HG03575 (cell line): Measurements from ENCODE around the gene NLRP7.
"Not testable (repeated sequence)": the region's sequence is repeated elsewhere in the genome, so short reads cannot be mapped to it uniquely, and the experiment has no call there.

Experiments
- ATAC-seq: cut with Tn5 transposase; IDR thresholded peaks from one replicate; pipeline ENCODE4 v1.9.1; 2021; ENCODE audit not compliant: unreplicated experiment, insufficient number of reproducible peaks, low FRiP score; ENCODE audit errors: extremely low read depth

The NLRP7 gene

DNA sequence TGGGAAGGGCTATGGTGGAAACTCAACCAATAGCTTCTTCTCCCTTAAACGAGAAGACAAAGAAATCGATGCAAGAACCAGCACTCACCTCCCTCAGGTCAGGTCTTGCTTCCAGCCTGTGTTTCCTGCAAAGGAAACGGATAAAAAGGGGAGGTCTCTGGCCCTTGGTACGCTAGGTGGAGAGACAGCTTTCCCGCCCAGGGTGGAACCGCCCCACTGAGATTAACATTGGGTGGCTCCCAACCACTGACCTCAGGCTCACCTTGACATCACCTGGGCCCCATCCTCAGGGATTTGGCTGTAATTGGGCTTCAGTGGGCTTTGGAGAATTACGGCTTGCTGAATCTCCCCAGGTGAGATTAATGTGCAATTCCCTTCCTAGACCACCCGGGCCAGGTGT is at the start of gene NLRP7:
Gene NLRP7 (minus strand): TSS at position 150 of the 400 bp plus-strand sequence.
- no peak for ATAC-seq

DNA sequence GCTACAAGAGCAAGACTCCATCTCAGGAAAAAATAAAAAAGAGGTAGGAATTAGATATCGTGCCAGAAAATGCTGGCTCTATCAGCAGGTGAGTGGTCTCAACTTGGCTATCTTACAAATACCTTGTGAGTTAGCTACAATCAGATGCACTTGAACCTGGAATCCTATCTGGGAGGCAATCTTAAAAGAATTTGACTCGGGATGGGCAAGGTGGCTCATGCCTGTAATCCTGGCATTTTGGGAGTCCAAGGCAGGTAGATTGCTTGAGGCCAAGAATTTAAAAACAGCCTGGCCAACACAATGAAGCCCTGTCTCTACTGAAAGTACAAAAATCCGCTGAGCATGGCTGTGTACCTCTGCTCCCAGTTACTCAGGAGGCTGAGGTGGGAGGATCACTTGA is 48.2 kb upstream of the NLRP7 start:
- no peak for ATAC-seq

DNA sequence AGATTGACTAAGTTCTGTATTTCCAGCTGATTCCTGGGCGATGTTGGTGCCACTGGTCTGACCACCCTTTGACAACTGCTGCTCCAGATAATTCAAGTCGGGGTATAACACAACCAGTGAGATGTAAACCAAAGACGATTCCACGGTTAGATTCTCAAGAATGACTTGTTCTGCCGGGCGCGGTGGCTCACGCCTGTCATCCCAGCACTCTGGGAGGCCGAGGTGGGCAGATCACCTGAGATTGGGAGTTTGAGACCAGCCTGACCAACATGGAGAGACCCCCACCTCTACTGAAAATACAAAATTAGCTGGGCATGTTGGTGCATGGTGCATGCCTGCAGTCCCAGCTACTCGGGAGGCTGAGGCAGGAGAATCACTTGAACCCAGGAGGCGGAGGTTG is 42.2 kb upstream of the NLRP7 start:
- not testable (repeated sequence) for ATAC-seq

DNA sequence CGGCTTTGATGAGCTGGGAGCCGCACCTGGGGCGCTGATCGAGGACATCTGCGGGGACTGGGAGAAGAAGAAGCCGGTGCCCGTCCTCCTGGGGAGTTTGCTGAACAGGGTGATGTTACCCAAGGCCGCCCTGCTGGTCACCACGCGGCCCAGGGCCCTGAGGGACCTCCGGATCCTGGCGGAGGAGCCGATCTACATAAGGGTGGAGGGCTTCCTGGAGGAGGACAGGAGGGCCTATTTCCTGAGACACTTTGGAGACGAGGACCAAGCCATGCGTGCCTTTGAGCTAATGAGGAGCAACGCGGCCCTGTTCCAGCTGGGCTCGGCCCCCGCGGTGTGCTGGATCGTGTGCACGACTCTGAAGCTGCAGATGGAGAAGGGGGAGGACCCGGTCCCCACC is 35.2 kb upstream of the NLRP7 start:
- ATAC-seq = not testable (repeated sequence)

DNA sequence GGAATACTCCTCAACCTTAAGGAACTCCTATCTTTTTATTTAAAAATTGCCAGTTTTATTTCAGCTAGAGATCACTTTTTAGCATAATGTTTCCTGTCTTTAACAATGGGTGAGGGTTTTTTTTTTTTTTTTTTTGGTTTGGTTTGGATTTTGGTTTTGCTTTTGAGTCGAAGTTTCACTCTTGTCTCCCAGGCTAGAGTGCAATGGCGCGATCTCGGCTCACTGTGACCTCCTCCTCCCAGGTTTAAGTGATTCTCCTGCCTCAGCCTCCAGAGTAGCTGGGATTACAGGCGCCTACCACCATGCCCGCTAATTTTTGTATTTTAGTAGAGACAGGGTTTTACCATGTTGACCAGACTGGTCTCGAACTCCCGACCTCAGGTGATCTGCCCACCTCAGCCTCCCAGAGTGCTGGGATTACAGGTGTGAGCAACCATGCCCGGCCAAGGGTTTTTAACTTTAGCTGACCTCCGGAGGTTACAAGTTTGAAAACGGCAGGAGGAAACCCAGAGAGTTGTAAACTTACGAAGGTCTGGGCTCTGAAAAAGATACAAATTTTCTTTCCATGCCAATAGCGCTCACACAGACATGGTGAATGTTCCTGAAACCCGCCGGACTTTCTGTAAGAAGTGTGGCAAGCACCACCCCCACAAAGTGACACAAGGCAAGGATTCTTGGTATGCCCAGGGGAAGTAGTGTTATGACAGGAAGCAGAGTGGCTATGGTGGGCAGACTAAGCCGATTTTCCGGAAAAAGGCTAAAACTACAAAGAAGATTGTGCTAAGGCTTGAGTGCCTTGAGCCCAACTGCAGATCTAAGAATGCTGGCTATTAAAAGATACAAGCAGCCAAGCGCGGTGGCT is 26.1 kb upstream of the NLRP7 start:
- not testable (repeated sequence) for ATAC-seq

DNA sequence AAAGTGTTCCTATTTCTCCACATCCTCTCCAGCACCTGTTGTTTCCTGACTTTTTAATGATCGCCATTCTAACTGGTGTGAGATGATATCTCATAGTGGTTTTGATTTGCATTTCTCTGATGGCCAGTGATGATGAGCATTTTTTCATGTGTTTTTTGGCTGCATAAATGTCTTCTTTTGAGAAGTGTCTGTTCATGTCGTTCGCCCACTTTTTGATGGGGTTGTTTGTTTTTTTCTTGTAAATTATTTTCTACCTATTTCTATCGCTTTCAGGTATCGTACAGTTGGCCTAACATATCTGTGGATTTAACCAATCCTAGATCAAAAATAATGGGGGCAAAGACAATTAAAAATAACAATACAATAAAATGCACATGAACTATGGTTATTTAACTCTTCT is 24.1 kb upstream of the NLRP7 start:
- not testable (repeated sequence) for ATAC-seq

DNA sequence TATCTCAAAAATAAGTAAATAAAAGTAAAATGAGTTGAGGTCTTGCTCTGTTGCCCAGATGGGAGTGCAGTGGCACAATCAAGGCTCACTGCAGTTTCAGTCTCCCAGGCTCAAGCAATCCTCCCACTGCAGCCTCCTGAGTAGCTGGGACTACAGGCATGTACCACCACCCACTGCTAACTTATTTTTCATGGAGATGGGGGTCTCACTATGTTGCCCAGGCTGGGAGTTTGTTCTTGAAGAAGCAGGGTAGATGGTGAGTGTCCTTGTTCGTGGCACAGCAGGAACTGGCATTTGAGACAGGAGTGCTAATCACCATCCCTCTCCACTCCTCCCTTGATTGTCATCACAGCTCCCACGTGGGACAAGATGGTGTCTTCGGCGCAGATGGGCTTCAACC is 22.3 kb upstream of the NLRP7 start:
- no peak for ATAC-seq

DNA sequence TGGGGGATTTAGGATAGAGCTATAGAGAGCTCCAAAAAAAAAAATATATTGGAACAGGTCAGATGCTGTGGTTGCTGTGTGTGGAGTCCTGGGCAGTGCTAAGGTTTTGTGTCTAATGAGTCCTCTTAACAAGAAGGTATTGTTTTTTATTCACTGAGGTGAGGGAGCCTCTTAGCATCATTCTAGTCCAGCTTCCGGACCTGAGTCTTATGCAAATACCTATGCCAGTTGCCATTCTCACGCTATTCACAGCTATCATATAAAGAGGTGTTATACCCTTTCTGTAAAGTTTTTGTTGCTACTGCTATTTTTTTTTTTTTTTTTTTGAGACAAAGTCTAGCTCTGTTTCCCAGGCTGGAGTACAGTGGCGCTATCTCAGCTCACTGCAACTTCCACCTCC is 20.3 kb upstream of the NLRP7 start:
- ATAC-seq = no peak

DNA sequence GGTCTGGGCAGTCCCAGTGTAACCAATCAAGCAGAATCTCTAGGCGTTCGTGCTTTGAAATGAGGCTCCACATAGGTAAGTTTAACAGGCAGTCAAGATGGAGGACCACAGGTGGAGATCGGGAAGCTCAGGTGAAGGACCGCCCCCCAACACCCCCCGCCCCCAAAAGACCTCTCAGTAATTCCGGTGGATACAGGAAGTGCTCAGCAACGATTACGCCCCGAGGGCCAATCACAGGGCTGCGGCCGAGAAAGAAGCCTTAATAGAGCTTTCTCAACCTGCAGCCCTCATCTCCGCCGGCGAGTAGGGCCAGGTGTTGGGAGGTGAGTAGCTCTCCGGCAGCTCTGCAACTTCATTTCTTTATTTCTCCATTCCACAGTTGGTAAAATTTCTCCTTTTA is 17.7 kb upstream of the NLRP7 start:
- not testable (repeated sequence) for ATAC-seq

DNA sequence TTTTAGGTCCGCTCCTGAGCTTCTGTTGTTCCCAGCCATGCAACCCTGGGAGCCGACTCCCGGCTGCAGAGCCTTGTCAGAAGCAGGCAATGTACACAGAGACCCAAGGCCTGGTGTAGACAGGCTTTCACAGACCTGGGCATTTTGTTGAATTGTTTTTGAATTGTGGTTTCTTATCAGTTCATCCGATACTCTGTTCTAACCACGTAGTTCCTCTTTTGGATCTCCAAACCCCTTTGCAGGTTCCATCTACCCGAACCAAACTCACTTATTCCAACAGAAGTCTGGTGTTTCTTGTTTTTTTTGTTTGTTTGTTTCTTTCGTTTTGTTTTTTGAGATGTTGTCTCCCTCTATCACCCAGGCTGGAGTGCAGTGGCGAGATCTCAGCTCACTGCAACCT is 12.5 kb upstream of the NLRP7 start:
- ATAC-seq = no peak

DNA sequence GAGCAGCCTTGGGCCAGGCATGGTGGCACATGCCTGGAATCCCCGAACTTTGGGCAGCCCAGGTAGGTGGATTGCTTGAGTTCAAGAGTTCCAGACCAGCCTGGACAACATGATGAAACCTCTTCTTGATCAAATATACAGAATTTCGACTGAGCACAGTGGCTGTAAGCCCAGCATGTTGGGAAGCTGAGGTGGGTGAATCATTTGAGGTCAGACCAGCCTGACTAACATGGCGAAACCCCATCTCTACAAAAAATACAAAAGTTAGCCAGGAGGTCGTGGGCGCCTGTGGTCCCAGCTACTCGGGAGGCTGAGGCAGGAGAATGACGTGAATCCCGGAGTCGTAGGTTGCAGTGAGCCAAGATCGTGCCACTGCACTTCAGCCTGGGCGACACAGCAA is 8.0 kb upstream of the NLRP7 start:
- no peak for ATAC-seq

DNA sequence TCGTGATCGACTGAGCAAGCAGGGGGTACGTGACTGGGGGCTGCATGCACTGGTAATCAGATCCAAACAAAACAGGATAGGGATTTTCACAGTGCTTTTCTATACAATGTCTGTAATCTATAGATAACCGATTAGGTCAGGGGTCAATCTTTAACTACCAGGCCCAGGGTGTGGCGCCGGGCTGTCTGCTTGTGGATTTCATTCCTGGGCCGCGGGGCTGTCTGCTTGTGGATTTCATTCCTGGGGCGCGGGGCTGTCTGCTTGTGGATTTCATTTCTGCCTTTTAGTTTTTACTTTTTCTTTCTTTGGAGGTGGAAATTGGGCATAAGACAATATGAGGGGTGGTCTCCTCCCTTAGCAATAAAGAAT is 6.0 kb upstream of the NLRP7 start:
- not testable (repeated sequence) for ATAC-seq

DNA sequence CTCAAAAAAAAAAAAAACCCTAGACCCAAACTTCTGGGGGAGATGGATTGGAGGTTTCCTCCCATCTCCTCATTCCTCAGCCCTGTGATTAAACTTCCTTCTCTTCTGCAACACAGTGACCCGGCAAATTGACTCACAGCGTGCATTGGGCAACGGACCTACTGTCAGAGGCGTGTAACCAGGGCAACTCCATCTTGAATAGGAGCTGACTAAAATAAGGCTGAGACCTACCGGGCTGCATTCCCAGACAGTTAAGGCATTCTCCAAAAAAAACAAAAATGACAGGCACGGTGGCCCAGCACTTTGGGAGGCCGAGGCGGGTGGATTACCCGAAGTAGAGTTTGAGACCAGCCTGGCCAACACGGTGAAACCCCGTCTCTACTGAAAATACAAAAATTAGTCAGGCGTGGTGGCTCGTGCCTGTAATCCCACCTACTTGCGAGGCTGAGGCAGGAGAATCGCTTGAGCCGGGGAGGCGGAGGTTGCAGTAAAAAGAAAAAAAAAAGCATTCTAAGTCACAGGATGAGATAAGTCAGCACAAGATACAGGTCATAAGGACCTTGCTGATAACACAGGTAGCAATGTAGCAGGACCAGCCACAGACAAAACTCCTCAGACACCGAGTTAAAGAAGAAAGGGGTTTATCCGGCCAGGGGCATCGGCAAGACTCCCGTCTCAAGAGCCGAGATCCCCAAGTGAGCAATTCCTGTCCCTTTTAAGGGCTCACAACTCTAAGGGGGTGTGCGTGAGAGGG is 5.4 kb upstream of the NLRP7 start:
- no peak for ATAC-seq

DNA sequence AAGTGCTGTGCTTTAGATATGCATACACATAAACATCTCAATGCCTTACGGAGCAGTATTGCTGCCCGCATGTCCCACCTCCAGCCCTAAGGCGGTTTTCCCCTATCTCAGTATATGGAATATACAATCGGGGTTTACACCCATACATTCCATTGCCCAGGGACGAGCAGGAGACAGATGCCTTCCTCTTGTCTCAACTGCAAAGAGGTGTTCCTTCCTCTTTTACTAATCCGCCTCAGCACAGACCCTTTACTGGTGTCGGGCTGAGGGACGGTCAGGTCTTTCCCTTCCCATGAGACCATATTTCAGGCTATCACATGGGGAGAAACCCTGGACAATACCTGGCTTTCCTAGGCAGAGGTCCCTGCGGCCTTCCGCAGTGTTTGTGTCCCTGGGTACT is 3.2 kb upstream of the NLRP7 start:
- not testable (repeated sequence) for ATAC-seq

DNA sequence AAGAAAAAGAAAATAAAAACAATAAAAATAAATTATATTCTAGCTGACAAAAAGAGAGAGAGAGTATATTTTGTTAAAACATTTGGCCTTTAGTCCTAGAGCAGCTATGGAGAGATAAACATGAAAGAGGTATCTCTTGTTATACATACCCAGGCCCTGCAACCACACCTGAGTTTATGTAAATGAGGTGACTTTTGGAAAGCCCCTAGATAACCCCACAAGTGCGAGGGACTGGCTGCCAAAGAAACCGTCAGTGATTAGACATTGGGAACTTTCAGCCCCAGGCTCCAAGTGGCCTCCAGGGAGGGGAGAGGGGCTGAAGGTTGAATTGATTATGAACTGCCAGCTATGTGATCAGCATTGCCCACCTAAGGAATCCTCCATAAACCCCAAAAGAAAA is 2.1 kb upstream of the NLRP7 start:
- ATAC-seq = no peak

DNA sequence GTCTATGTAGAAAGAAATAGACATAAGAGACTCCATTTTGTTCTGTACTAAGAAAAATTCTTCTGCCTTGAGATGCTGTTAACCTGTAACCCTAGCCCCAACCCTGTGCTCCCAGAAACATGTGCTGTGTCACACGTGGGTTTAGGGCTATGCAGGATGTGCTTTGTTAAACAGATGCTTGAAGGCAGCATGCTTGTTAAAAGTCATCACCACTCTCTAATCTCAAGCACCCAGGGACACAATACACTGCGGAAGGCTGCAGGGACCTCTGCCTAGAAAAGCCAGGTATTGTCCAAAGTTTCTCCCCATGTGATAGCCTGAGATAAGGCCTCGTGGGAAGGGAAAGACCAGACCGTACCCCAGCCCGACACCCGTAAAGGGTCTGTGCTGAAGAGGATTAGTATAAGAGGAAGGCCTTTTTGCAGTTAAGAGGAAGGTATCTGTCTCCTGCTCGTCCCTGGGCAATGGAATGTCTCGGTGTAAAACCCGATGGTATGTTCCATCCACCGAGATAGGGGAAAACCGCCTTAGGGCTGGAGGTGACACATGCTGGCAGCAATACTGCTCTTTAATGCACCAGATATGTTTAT is 3.5 kb downstream of the NLRP7 start:
- not testable (repeated sequence) for ATAC-seq

DNA sequence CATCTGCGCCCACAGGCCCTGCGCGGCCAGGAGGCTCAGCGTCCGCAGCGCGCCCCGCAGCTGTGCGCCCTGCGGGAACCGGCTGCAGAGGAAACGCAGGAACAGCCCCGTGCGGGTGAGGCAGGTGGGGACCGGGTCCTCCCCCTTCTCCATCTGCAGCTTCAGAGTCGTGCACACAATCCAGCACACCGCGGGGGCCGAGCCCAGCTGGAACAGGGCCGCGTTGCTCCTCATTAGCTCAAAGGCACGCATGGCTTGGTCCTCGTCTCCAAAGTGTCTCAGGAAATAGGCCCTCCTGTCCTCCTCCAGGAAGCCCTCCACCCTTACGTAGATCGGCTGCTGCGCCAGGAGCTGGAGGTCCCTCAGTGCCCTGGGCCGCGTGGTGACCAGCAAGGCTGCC is 7.8 kb downstream of the NLRP7 start:
- ATAC-seq = not testable (repeated sequence)

DNA sequence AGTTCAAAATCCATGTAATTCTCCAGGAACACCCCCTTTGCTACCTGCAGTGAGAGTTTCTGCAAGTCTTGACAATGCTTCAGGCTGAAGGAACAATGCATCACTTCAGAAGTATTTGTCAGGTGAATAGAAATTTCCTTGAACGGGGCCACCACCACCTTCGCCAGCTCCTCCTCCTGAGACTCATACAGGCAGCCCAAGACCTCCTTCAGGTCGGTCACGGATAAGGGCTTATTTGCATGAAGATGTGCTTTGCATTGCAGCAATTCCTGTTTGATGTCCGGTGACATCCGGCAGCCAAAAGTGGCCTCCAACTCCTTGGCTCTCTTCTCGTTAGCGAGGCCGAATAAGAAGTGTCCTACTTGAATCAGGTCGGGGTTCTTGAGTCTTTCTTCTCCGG is 8.4 kb downstream of the NLRP7 start:
- no peak for ATAC-seq

DNA sequence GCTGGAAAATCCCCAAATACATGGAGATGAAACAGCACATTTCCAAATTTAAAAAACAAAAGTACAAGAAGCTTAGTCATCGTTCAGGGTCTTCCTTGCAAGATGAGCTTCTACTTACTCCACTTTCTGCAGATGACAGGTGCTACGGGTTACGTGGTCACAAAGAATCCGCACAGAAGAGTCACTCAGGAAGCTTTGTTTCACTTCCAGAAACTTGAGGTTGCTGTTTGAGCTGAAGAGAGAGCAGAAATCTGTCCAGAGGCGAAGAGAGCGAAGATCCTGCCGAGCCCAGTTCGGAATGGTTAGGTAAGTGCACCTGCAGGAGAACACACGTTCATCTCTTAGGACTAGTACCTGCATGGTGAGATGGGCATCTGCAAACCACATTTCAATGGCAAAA is 9.4 kb downstream of the NLRP7 start:
- no peak for ATAC-seq

DNA sequence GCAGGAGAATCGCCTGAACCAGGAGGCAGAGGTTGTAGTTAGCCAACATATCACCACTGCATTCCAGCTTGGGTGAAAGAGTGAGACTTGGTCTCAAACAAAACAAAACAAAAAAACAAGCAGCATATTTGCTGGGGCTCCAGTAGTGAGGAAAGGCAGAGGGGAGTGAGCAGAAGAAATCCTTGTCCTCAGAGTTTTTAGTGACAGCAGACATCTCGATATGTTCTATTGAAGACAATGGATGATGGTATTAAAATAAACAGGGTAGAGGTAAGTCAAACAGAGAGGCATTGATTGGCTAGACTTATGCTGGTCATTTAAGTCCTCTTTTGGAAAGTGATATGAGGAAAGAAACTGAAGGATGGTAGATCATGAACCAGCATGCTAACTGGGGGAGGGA is 19.0 kb downstream of the NLRP7 start:
- no peak for ATAC-seq
